ENCODE measurements around the gene MRPL52. TPM values are rescaled to one million over a fixed set of nuclear protein-coding genes. Genes with fewer than 3 reads are reported as not detected.
A peak's percentile ranks its signal among the peaks of the same experiment; 100 is the strongest.

The MRPL52 gene
- total RNA-seq, 1 donor from 2014 or later: 48.9 TPM

GRCh38 chr14:22878271-22879246 lies 48.9 kb downstream of the MRPL52 start:
- DNase-seq (ENCODE audit: low spot score): no peak

GRCh38 chr14:22882064-22882463 lies 52.4 kb downstream of the MRPL52 start:
- ATAC-seq: no peak
- DNase-seq (ENCODE audit: low spot score): no peak

More at GRCh38 chr14:22878271-22879246, 48.9 kb downstream of the MRPL52 start:
- no peak for ATAC-seq

GRCh38 chr14:22882529-22883172 lies 53.0 kb downstream of the MRPL52 start:
- DNase-seq (ENCODE audit: low spot score): no peak
- peak; percentile 42 for ATAC-seq

DNA sequence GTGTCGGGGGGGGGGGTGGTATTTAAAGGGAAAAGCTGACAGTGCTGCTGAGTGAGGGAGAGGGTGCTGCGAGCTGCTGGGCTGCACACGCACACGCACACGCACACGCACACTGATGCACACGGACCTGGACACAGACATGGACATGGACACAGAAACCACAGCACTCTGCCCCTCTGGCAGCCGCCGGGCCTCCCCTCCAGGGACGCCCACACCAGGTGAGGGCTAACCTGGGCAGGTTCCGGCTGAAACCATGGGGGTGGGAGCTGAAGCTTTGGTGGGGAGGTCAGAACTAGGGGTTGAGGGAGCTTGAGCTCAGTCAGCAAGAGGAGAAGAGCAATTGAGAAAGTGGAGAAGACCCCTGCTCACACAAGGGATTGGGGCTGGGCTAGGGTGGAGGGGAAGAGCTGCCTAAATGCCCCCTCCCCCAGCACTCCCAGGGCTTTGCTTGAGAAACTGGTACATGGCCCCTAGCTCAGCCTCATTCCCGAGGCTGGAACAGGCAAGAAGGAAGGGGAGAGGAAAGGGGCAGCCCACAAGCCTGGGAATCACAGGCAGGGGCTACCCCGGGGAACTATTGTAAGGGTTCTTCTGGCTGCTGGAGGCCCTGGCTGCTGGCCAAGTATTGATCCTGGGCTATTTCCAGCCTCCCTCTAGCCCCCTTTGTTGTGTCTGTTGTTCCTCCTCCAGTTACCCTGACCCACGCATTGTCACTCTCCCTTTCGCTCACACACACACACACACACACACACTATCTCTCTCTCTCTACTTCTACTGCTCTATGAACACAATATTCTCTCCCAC lies 53.7 kb downstream of the MRPL52 start, which contains the start of gene REM2:
Gene REM2 (plus strand): TSS at position 50 of the 804 bp plus-strand sequence. CDS start 66 bp downstream, at position 116.
- ATAC-seq (no peak), DNase-seq (ENCODE audit: low spot score) (no peak)

DNA sequence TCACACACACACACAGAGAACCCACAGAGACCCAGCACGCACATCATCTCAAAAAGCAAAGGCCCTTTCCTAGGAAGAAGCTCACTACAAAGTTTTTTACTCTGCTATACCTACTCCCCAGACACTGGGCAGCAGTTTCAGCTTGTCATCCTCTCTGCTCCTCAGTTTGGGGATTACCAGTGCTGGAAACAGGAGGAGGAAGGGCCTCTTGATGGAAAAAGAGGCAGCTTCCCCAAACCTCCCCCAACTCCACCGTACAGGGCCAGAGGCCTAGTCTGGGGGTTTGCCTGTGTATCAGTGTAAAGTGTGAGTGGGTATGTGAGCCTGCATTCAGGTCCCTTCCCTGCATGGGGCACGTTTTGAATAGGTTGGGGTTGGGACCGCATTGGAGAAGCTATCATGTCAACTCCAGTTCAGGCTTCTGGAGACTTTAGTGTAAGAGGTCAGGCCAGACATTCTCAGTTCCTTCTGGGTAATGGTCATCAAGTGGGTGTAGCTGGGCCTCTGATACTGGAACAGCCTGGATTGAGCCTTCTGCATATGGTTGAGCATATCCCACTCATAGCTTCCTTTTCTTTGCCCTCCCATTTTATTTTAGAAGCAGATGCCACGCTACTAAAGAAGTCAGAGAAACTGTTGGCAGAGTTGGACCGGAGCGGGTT lies 54.5 kb downstream of the MRPL52 start:
- no peak for ATAC-seq
- no peak for DNase-seq (ENCODE audit: low spot score)

Other genes with a start within 250 kb of the MRPL52 start
- 133 TPM for gene DAD1, start 240.7 kb upstream of the MRPL52 start, total RNA-seq
- 20.0 TPM for gene ABHD4, start 231.6 kb upstream of the MRPL52 start, total RNA-seq
- gene OR6J1, start 185.5 kb upstream of the MRPL52 start, total RNA-seq: not detected
- 71.3 TPM for gene OXA1L, start 63.2 kb upstream of the MRPL52 start, total RNA-seq
- 6.1 TPM for gene SLC7A7, start 14.5 kb upstream of the MRPL52 start, total RNA-seq
- 10.9 TPM for gene MMP14, start 6.7 kb downstream of the MRPL52 start, total RNA-seq
- gene LRP10, start 41.9 kb downstream of the MRPL52 start, total RNA-seq: 34.3 TPM
- 0.13 TPM for gene REM2, start 53.3 kb downstream of the MRPL52 start, total RNA-seq
- gene RBM23, start 89.3 kb downstream of the MRPL52 start, total RNA-seq: 35.3 TPM
- gene PRMT5, start 99.5 kb downstream of the MRPL52 start, total RNA-seq: 19.7 TPM
- 9.7 TPM for gene HAUS4, start 127.2 kb downstream of the MRPL52 start, total RNA-seq
- 8.6 TPM for gene AJUBA, start 152.7 kb downstream of the MRPL52 start, total RNA-seq
- 4.3 TPM for gene C14orf93, start 180.3 kb downstream of the MRPL52 start, total RNA-seq
- gene PSMB5, start 205.0 kb downstream of the MRPL52 start, total RNA-seq: 59.9 TPM
- not detected for gene PSMB11, start 212.3 kb downstream of the MRPL52 start, total RNA-seq
- gene CDH24, start 227.6 kb downstream of the MRPL52 start, total RNA-seq: 0.43 TPM

Measured in left lobe of liver (tissue), 2 donors.